AG04450 (cell line): Measurements from ENCODE around the gene DGCR2. TPM values are rescaled to one million over a fixed set of nuclear protein-coding genes. Genes with fewer than 3 reads are reported as not detected.
"Not testable (repeated sequence)": the region's sequence is repeated elsewhere in the genome, so short reads cannot be mapped to it uniquely, and the experiment has no call there.

Experiments used
- CTCF ChIA-PET: fragments of 300-600, 350-600 bp; formaldehyde crosslinking; extraction: SDS; loops from one replicate; lab custom pipeline; 2022; ENCODE audit warnings: antibody characterized with exemption, inconsistent platforms; lab: Charles Lee
- POLR2A ChIA-PET: fragments of 350-600 bp; formaldehyde crosslinking; extraction: SDS; loops from one replicate; lab custom pipeline; 2021; ENCODE audit warnings: antibody characterized with exemption, inconsistent platforms; lab: Yijun Ruan, JAX
- DNase-seq: peaks from one replicate; pipeline ENCODE4 v3.0.0-alpha.2; 2011; ENCODE audit warnings: low read depth, low spot score
- H3K27ac ChIP-seq: one replicate; pipeline ENCODE4 v1.5.1; 2012; ENCODE audit warnings: low read depth, low read length, control low read depth
- H3K27me3 ChIP-seq: one replicate; pipeline ENCODE4 v1.6.0; 2012; ENCODE audit warnings: low read length; ENCODE audit not compliant: control insufficient read depth, insufficient read depth
- H3K4me3 ChIP-seq: 2 replicates; pipeline ENCODE4 v1.5.1; 2011; ENCODE audit warnings: mild to moderate bottlenecking, low read depth, low read length, control low read depth
- H3K9me3 ChIP-seq: 2 replicates; pipeline ENCODE4 v1.5.1; 2012; ENCODE audit warnings: low read length; ENCODE audit not compliant: control insufficient read depth, insufficient read depth
- CTCF ChIP-seq: IDR thresholded peaks from 2 replicates; pipeline ENCODE4 v1.5.1; 2011; ENCODE audit warnings: low read depth, low read length, control low read depth, inconsistent platforms
- polyA plus RNA-seq: library from polyadenylated mRNA; depleted of rRNA; stranded (reverse); fragments of >200 nt; gene quantifications from 2 replicates; pipeline ENCODE4 v1.2.3, GENCODE V29; 2011

Gene DGCR2
- polyA plus RNA-seq, 1 experiment = 23.0 TPM

GRCh38 chr22:19037282-19038163 is 84.7 kb downstream of the DGCR2 start:
- ChIA-PET CTCF (no interaction called here), POLR2A (no interaction called here)
- H3K27ac ChIP-seq = no peak overlapping the region
- no peak for DNase-seq
- no peak for TF ChIP-seq CTCF
- no peaks in the 10 kb centered on the region for H3K27me3 ChIP-seq
- H3K9me3 ChIP-seq = no peaks in the 10 kb centered on the region
- H3K4me3 ChIP-seq = no peak overlapping the region

- H3K27ac ChIP-seq = no peak overlapping the region
- H3K4me3 ChIP-seq = no peak overlapping the region
- no peak for DNase-seq
- H3K27me3 ChIP-seq = no peaks in the 10 kb centered on the region
- no peaks in the 10 kb centered on the region for H3K9me3 ChIP-seq
- CTCF ChIA-PET = no interaction called here
- POLR2A ChIA-PET = no interaction called here
- peak; percentile 17; the same call in 1 of the 2 replicates for TF ChIP-seq CTCF
These were observed 85.5 kb downstream of the DGCR2 start for GRCh38 chr22:19036523-19037273.

GRCh38 chr22:19036229-19036522 is 86.0 kb downstream of the DGCR2 start:
- ChIA-PET POLR2A (no interaction called here), CTCF (no interaction called here)
- no peak for TF ChIP-seq CTCF
- no peak for DNase-seq
- Histone ChIP-seq H3K27me3 (no peaks in the 10 kb centered on the region), H3K4me3 (no peak overlapping the region), H3K9me3 (no peaks in the 10 kb centered on the region), H3K27ac (no peak overlapping the region)

- no peak overlapping the region for H3K27ac ChIP-seq
- H3K4me3 ChIP-seq = no peak overlapping the region
- H3K9me3 ChIP-seq = no peaks in the 10 kb centered on the region
- POLR2A ChIA-PET = no interaction called here
- CTCF ChIA-PET = no interaction called here
- TF ChIP-seq CTCF = no peak
- H3K27me3 ChIP-seq = no peaks in the 10 kb centered on the region
- DNase-seq = no peak
These were observed 86.6 kb downstream of the DGCR2 start for GRCh38 chr22:19035474-19036228.

GRCh38 chr22:19035126-19035473 is 87.1 kb downstream of the DGCR2 start:
- DNase-seq, H3K9me3 ChIP-seq, H3K27me3 ChIP-seq, CTCF ChIA-PET, H3K4me3 ChIP-seq, H3K27ac ChIP-seq, POLR2A ChIA-PET: not testable (repeated sequence)

GRCh38 chr22:19034724-19035120 is 87.5 kb downstream of the DGCR2 start:
- DNase-seq, H3K27me3 ChIP-seq, CTCF ChIA-PET, H3K9me3 ChIP-seq, H3K4me3 ChIP-seq, H3K27ac ChIP-seq, POLR2A ChIA-PET: not testable (repeated sequence)

GRCh38 chr22:19034031-19034723 is 88.0 kb downstream of the DGCR2 start:
- H3K27me3 ChIP-seq, H3K4me3 ChIP-seq, CTCF ChIA-PET, H3K9me3 ChIP-seq, H3K27ac ChIP-seq, DNase-seq, POLR2A ChIA-PET: not testable (repeated sequence)
